Measurements from ENCODE around the gene CILP2.

CILP2 gene

DNA sequence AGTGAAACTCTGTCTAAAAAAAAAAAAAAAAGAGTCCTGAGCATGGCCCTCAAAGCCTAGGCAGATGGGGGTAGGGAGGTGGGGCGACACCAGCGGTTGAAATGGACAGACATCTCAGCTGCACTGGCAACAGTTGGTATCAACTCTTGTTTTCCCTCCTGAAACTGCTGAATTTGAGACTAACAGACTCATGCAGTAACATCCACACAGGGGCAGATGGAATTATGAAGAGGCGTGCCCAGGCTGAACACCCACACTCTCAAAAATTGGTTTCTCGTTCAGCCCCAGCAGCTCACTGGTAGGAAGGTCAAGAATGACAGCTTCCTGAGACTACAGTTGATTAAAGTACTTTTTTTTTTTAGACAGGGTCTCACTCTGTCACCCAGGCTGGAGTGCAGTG is 56.3 kb downstream of the CILP2 start:
- DNase-seq = no peak

DNA sequence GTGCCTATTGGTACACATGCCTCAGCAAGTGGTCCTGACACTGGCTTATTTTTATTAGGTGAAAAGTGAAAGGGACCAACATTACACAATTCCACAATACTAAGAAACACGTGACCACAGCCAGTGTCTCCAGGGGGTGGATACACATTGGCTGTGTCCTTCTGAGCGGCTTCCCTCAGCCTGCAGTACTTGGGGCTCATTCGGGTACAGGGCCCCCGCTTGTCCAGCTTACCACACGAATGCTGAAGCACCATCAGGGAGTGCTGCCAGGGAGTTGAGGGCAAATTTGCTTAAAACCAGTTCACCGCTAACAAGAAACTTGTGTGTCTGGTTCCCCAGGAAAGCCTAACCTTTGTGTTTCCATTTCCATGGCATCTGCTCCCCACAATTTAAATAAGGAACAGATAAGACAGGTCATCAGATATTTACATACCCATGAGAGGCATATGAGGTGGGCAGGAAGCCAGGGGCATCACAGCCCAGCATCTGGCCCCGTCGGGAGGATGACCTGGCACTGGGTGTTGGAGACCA is 57.2 kb downstream of the CILP2 start:
- peak in 1 of 56 donors; percentile 4 for DNase-seq
